ENCODE measurements around the gene LMX1A.

Gene LMX1A

GRCh38 chr1:165276314-165276713 lies 80.2 kb downstream of the LMX1A start:
- no peaks in the 10 kb centered on the region for H3K9me3 Mint-ChIP-seq

GRCh38 chr1:165265196-165265838 lies 91.2 kb downstream of the LMX1A start:
- Mint-ChIP-seq H3K27ac (no peak overlapping the region), H3K4me3 (no peak overlapping the region), H3K9me3 (peaks cover 10% of the 10 kb centered on the region), H3K4me1 (no peaks in the 10 kb centered on the region), H3K36me3 (no peaks in the 10 kb centered on the region)
- no peak for ATAC-seq
- DNase-seq (ENCODE audit: low spot score in 2 of 2), result no peak

More at GRCh38 chr1:165276314-165276713, 80.2 kb downstream of the LMX1A start:
- Mint-ChIP-seq H3K4me1 (no peaks in the 10 kb centered on the region), H3K4me3 (no peak overlapping the region), H3K36me3 (no peaks in the 10 kb centered on the region), H3K27ac (no peak overlapping the region)
- DNase-seq (ENCODE audit: low spot score in 2 of 2), result no peak
- ATAC-seq, result no peak

GRCh38 chr1:165259706-165260428 lies 96.6 kb downstream of the LMX1A start:
- H3K27ac Mint-ChIP-seq, result no peak overlapping the region
- no peaks in the 10 kb centered on the region for H3K4me1 Mint-ChIP-seq
- no peak overlapping the region for H3K4me3 Mint-ChIP-seq
- no peaks in the 10 kb centered on the region for H3K36me3 Mint-ChIP-seq
- DNase-seq (ENCODE audit: low spot score in 2 of 2) (no peak), ATAC-seq (no peak)
- H3K9me3 Mint-ChIP-seq, result peaks cover 6% of the 10 kb centered on the region

GRCh38 chr1:165259236-165259635 lies 97.3 kb downstream of the LMX1A start:
- Mint-ChIP-seq H3K27ac (no peak overlapping the region), H3K36me3 (no peaks in the 10 kb centered on the region), H3K4me1 (no peaks in the 10 kb centered on the region), H3K9me3 (peaks cover 6% of the 10 kb centered on the region), H3K4me3 (no peak overlapping the region)
- no peak for DNase-seq (ENCODE audit: low spot score in 2 of 2)
- ATAC-seq, result no peak

GRCh38 chr1:165257969-165258459 lies 98.5 kb downstream of the LMX1A start:
- Mint-ChIP-seq H3K9me3 (peaks cover 1% of the 10 kb centered on the region), H3K4me1 (no peaks in the 10 kb centered on the region), H3K36me3 (no peaks in the 10 kb centered on the region), H3K27ac (no peak overlapping the region), H3K4me3 (no peak overlapping the region)
- ATAC-seq, result no peak
- peak in 1 of 2 donors; percentile 71 for DNase-seq (ENCODE audit: low spot score in 2 of 2)

GRCh38 chr1:165254896-165255625 lies 101.5 kb downstream of the LMX1A start:
- Mint-ChIP-seq H3K9me3 (no peaks in the 10 kb centered on the region), H3K36me3 (no peaks in the 10 kb centered on the region), H3K27ac (no peak overlapping the region), H3K4me3 (no peak overlapping the region), H3K4me1 (no peaks in the 10 kb centered on the region)
- DNase-seq (ENCODE audit: low spot score in 2 of 2) (no peak), ATAC-seq (no peak)

- H3K36me3 Mint-ChIP-seq, result no peaks in the 10 kb centered on the region
- no peak for ATAC-seq
- DNase-seq (ENCODE audit: low spot score in 2 of 2), result no peak
- H3K4me3 Mint-ChIP-seq, result no peak overlapping the region
- H3K27ac Mint-ChIP-seq, result no peak overlapping the region
- no peaks in the 10 kb centered on the region for H3K4me1 Mint-ChIP-seq
- no peaks in the 10 kb centered on the region for H3K9me3 Mint-ChIP-seq
Observed at GRCh38 chr1:165254376-165254775, 102.1 kb downstream of the LMX1A start.

GRCh38 chr1:165253818-165254254 lies 102.7 kb downstream of the LMX1A start:
- no peak overlapping the region for H3K27ac Mint-ChIP-seq
- ATAC-seq (no peak), DNase-seq (ENCODE audit: low spot score in 2 of 2) (no peak)
- H3K36me3 Mint-ChIP-seq, result no peaks in the 10 kb centered on the region
- no peaks in the 10 kb centered on the region for H3K9me3 Mint-ChIP-seq
- H3K4me3 Mint-ChIP-seq, result no peak overlapping the region
- no peaks in the 10 kb centered on the region for H3K4me1 Mint-ChIP-seq

- no peak for ATAC-seq
- no peaks in the 10 kb centered on the region for H3K9me3 Mint-ChIP-seq
- H3K4me1 Mint-ChIP-seq, result no peaks in the 10 kb centered on the region
- DNase-seq (ENCODE audit: low spot score in 2 of 2), result no peak
- H3K4me3 Mint-ChIP-seq, result no peak overlapping the region
- H3K27ac Mint-ChIP-seq, result no peak overlapping the region
- H3K36me3 Mint-ChIP-seq, result no peaks in the 10 kb centered on the region
Observed at GRCh38 chr1:165248969-165249571, 107.4 kb downstream of the LMX1A start.

GRCh38 chr1:165241952-165242351 lies 114.6 kb downstream of the LMX1A start:
- no peaks in the 10 kb centered on the region for H3K9me3 Mint-ChIP-seq
- H3K27ac Mint-ChIP-seq, result no peak overlapping the region
- no peaks in the 10 kb centered on the region for H3K36me3 Mint-ChIP-seq
- ATAC-seq (no peak), DNase-seq (ENCODE audit: low spot score in 2 of 2) (no peak)
- H3K4me1 Mint-ChIP-seq, result no peaks in the 10 kb centered on the region
- H3K4me3 Mint-ChIP-seq, result no peak overlapping the region

GRCh38 chr1:165241321-165241720 lies 115.2 kb downstream of the LMX1A start:
- H3K27ac Mint-ChIP-seq, result no peak overlapping the region
- no peaks in the 10 kb centered on the region for H3K4me1 Mint-ChIP-seq
- H3K9me3 Mint-ChIP-seq, result no peaks in the 10 kb centered on the region
- H3K4me3 Mint-ChIP-seq, result no peak overlapping the region
- DNase-seq (ENCODE audit: low spot score in 2 of 2) (no peak), ATAC-seq (no peak)
- H3K36me3 Mint-ChIP-seq, result no peaks in the 10 kb centered on the region

GRCh38 chr1:165240492-165240891 lies 116.0 kb downstream of the LMX1A start:
- H3K4me3 Mint-ChIP-seq, result no peak overlapping the region
- ATAC-seq (no peak), DNase-seq (ENCODE audit: low spot score in 2 of 2) (no peak)
- H3K36me3 Mint-ChIP-seq, result no peaks in the 10 kb centered on the region
- no peaks in the 10 kb centered on the region for H3K4me1 Mint-ChIP-seq
- H3K9me3 Mint-ChIP-seq, result no peaks in the 10 kb centered on the region
- H3K27ac Mint-ChIP-seq, result no peak overlapping the region

GRCh38 chr1:165239873-165240272 lies 116.6 kb downstream of the LMX1A start:
- H3K4me3 Mint-ChIP-seq, result no peak overlapping the region
- no peaks in the 10 kb centered on the region for H3K36me3 Mint-ChIP-seq
- no peak for ATAC-seq
- H3K4me1 Mint-ChIP-seq, result no peaks in the 10 kb centered on the region
- no peak overlapping the region for H3K27ac Mint-ChIP-seq
- no peaks in the 10 kb centered on the region for H3K9me3 Mint-ChIP-seq
- no peak for DNase-seq (ENCODE audit: low spot score in 2 of 2)

GRCh38 chr1:165235777-165236291 lies 120.7 kb downstream of the LMX1A start:
- no peak overlapping the region for H3K4me3 Mint-ChIP-seq
- no peak for DNase-seq (ENCODE audit: low spot score in 2 of 2)
- no peak for ATAC-seq
- no peaks in the 10 kb centered on the region for H3K36me3 Mint-ChIP-seq
- no peak overlapping the region for H3K27ac Mint-ChIP-seq
- H3K4me1 Mint-ChIP-seq, result no peaks in the 10 kb centered on the region
- H3K9me3 Mint-ChIP-seq, result no peaks in the 10 kb centered on the region

GRCh38 chr1:165235155-165235776 lies 121.2 kb downstream of the LMX1A start:
- no peaks in the 10 kb centered on the region for H3K36me3 Mint-ChIP-seq
- H3K4me3 Mint-ChIP-seq, result no peak overlapping the region
- ATAC-seq, result no peak
- DNase-seq (ENCODE audit: low spot score in 2 of 2), result no peak
- H3K27ac Mint-ChIP-seq, result no peak overlapping the region
- no peaks in the 10 kb centered on the region for H3K4me1 Mint-ChIP-seq
- no peaks in the 10 kb centered on the region for H3K9me3 Mint-ChIP-seq

All from stimulated activated effector memory CD8-positive, alpha-beta T cell treated with anti-CD3 and anti-CD28 coated beads, Interleukin-12 subunit alpha, Interleukin-12 subunit beta, amount 100 ng/mL, for 72 hours (primary cell).